Putamen (tissue), 1 donor: Measurements from ENCODE around the gene AAMP.

Source experiments
- DNase-seq: peaks from one replicate; pipeline ENCODE4 v3.0.0-alpha.2; 2016; ENCODE audit warnings: low spot score

Gene AAMP

DNA sequence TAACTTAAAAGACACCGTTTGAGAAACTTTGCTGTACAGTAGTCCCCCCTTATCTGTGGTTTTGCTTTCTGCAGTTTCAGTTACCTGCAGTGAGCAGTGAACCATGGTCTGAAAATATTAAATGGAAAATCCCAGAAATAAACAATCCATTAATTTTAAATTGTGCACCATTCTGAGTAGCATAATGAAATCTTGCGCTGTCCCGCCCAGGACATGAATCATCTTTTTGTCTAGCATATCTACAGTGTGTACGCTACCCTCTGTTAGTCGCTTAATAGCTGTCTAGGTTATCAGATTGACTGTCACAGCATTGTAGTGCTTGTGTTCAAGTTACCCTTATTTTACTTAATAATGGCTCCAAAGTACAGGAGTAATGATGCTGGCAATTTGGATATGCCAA is 46.9 kb downstream of the AAMP start:
- DNase-seq, result no peak

DNA sequence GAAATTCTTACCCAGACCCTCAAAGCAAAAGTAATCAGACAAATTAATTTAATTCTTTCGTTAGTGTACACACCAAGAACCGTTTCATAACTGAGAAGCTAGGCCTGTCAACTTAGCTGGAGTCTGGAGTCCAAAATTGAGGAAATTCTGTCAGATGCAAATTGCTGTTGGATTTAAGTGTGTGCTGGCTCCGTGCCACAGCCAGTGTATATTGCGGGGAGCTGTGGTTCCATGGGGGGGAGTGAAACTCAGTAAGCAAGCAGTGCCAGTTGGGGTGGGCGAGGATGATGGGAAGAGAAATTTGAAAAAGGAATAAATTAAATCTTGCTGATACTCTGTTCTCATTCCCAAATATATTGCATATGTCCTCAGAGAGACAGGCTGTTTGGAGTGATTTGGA is 48.9 kb downstream of the AAMP start:
- peak; percentile 73 for DNase-seq

DNA sequence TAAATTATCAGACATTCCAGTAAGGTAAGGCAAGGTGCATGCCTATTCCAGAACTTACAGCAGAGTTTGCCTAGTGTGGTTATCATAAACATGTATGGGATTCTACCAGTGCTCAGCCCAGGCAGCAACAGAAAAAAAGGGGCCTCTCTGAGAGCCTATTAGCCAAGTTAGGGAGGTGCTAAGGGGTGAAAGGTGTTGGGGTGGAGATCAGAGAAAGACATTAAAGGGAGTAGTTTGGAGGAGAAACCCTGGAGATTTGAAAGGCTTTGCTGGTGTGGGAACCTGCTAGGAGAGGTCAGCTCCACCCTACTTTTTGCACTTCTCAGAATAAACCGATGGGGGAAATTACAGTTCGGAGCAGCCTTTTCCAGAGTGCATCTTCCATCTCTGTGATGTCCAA is 50.0 kb downstream of the AAMP start:
- DNase-seq, result no peak

DNA sequence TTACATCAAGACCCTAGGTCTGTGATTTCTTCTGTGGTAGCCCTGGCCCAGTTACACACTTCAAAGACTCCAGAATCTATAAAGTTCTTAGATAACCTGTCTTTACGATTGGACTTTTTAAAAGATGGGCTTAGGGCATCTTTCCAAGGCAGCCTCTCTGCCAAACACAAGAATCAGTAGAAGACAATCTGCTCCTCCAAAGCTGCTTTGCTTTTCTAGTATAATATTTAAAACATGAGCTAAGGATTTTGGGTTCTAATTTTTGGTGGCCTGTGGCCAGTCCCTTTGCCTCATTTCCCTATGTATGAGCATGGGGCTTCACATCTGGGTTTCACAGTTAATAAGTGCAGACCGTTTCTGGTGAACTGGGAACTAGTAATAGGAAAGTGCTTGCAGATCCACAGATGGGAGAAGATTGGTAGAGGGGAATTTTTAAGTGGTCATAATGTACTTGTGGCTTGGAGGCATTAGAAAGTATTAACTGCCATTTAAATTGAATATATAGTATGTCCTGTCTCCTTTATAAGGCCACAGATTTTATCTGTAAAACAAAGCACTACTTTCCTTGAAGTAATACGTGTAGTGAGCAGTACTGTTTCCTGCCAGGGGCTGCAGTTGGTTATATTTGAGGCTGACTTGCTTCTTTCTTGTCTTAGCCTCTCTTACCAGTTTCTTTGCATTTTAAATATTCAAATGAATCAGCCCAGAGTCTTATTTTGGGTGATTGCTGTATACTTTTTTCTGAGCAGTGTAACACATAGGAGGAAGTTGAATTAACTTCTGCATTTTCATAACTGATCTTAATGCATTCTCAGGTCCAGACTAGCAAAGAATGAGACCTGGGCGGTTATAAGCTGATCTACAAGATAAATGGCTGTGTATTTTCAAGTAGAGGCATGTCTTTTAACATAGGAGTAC is 51.4 kb downstream of the AAMP start:
- DNase-seq, result no peak

DNA sequence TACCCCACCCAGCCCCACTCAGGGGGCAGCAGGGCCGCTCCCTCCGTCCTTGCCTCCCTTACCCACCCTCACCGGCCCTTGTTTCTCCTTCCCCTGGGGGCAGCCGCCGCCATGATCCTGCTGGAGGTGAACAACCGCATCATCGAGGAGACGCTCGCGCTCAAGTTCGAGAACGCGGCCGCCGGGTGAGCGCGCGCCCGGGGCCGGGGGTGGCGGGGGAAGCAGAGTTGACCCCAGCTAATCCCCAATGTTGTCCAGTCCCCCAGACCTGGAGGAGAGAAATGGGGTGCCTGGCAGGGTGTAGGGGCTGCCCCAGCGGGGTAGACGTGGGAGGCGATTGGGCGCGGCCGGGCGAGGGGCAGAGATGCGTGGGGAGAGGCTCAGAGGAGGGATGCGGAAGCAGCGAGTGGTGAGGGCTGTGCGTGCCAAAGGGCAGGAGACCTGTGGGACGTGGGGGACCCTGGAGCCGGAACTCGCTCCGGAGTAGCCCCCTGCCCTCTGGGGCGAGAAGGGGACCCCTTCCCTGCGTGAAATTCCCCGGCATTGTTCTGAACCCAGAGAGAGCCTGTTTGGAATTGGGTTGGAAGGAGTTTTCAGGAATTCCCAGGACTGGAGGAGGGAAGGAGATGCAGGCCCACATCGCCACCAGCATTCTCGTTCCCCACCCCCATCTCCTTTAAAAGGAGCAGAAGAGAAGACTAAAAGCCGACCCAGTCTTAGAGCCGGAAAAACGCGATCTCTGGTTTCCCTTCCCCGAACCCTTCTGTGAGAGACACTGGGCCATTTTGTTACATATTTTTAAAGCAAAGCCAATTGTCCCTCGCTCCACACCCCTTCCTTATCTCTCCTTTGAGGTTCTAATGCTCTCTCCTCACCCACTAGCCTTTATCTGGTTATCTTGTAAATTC is 52.3 kb downstream of the AAMP start:
- peak; percentile 35 for DNase-seq

DNA sequence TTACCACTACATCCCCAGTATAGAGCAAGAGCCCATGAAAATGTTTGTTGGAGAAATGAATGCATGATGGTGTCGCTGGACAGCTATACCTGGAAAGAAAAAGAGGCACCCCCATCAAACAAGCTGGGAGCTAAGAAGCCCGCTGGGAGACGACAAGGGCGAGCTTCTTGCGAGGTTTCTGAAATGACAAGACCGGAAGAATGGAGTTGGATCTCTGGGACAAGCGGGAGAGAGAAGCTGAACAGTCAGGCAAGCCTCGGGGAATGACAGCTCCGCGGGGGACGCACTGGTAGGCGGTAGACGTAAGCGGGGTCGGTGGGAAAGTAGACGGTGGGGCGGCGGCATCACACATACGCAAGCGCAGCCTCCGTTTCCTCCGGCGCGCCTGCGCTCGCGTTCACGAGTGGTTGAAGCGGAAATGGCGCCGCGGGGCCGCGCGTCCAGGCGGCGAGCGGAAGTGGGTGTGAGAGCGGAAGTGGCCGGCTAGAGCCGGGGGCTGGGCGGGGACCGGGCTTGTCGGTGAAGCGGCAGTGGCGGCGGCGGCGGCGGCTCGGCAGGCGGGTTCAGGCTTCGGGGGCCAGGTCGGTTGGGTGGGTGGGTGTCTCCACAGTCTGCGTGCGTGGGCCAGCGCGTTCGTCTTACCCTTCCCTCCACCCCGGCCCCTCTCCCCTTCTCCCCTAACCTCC is 53.1 kb downstream of the AAMP start, which contains the start of gene ARPC2:
TSS of gene ARPC2 (plus strand) at position 516 of the 686 bp plus-strand sequence. CDS start 282 bp downstream, outside the sequence.
- peak; percentile 93 for DNase-seq

DNA sequence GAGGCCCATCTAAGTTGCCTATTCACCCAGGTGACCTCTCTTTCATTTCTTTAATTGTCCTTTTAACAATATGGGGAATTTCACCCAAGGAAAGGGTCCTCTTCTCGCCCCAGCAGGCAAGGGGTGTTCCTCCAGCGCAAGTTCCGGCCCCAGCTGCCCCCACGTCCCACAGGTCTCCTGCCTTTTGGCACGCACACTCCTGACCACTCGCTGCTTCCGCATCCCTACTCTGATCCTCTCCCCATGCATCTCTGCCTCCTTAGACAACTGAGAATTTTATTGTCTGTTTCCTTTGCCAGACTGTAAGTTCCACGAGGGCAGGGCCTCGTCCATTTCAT is 53.6 kb downstream of the AAMP start:
- DNase-seq, result no peak
